HG03103 (cell line): Measurements from ENCODE around the gene DCTN4.
"Not testable (repeated sequence)": the region's sequence is repeated elsewhere in the genome, so short reads cannot be mapped to it uniquely, and the experiment has no call there.

Source experiments
- ATAC-seq: cut with Tn5 transposase; IDR thresholded peaks from one replicate; pipeline ENCODE4 v1.9.1; 2021; ENCODE audit warnings: low read depth; ENCODE audit not compliant: unreplicated experiment

The DCTN4 gene

DNA sequence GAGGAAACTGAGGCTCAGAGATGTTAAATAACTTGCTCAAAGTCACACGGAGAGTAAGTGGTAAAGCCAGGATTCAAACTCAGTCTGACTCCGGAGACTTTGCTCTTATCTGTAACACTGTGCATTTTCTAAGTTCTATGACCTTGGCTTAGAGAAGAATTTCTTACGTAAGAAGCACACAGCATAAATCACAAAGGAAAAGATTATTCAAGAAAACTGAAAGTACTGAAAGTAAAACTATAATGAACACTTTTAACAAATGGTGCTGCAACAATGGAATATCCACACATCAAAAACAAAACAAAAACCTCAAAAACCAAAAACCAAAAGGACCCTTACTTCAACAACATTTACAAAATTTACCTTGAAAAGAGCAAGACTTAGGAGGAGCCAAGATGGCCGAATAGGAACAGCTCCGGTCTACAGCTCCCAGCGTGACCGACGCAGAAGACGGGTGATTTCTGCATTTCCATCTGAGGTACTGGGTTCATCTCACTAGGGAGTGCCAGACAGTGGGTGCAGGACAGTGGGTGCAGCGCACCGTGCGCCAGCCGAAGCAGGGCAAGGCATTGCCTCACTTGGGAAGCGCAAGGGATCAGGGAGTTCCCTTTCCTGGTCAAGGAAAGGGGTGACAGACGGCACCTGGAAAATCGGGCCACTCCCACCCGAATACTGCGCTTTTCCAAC lies 16.2 kb downstream of the DCTN4 start:
- ATAC-seq = not testable (repeated sequence)

DNA sequence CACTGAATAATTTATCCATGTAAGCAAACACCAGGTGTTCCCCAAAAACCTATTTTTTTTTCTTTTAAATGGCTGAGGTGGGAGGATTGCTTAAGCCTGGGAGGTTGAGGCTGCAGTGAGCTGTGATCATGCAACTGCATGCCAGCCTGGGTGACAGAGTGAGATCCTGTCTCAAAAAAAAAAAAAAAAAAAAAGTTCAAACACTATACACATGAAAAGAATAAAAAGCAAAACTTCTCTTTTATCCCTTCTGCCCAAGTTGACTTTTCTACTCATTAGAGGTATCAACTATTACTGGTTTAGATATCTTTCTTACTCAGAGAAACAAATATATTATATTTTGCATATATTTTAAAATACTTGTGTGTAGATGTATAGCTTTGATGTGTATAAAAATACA lies 17.8 kb downstream of the DCTN4 start:
- ATAC-seq = no peak

DNA sequence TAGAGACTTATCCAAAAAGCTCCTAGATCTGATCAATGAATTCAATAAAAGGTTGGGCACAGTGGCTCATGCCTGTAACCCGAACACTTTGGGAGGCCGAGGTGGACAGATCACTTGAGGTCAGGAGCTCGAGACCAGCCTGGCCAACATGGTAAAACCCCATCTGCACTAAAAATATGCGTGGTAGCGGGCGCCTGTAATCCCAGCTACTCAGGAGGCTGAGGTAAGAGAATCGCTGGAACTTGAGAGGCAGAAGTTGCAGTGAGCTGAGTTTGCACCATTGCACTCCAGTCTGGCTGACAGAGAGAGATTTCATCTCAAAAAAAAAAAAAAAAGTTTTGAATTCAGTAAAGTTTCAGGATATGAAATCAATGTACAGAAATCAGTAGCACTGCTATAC lies 20.0 kb downstream of the DCTN4 start:
- no peak for ATAC-seq

DNA sequence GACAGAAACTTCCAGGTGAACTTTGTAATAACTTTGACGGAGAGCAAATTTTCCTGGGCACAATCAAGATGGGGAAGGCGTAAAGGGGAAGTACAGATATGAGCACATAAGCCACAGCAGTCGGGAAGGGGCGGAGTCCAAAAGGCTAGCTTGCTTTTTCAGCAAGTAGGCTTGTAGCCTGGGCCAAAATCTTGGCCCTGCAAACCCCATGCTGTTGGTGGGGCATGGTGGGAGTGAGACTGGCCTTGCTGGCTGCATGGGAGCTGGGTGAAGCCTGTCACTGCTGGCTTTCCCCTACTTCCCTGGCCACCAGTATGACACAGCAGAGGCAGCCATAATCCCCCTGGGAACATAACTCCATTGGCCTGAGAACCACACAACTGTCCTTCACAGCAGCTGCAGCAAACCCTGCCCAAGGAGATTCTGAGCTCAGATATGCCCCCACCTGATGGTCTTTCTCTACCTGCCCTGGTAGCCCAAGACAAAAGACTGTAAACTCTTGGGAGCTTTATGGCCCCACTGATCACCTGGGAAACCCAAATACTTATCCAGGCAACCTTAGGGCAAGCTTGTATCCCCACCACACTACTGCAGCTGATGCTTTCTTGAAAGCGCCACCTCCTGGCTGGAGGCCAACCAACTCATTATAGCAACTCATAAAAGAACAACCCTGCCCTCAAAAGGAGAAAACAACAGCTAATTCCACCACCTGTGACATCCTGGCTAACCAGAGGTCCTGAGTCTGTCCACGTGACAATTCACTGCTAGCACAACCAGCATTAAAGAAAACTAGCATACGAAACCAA lies 24.0 kb downstream of the DCTN4 start:
- peak; percentile 80 for ATAC-seq

DNA sequence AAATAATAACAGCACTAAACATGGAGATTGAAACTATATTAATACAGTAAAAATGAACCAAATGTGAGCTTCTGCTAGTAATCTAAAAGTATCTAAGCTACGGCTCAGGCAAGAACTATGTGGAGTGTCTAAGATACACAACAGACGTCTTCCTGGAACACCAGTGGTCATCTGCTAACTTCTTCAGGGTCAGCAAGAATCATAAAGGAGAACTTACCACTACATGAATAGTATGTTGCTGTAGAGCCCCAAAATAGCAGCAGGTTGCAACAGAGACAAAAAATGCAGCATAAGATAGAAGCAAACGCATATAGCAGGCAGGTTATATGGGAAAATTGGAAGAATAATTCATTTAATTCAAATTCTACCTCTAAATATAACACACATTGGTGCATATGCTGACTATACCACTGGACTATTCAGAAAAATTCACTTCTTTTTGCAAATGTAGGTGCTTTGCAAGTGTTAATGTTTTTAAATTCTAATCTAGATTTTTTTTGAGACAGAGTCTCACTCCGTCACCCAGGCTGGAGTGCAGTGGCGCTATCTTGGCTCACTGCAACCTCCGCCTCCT lies 27.1 kb downstream of the DCTN4 start:
- ATAC-seq = no peak

DNA sequence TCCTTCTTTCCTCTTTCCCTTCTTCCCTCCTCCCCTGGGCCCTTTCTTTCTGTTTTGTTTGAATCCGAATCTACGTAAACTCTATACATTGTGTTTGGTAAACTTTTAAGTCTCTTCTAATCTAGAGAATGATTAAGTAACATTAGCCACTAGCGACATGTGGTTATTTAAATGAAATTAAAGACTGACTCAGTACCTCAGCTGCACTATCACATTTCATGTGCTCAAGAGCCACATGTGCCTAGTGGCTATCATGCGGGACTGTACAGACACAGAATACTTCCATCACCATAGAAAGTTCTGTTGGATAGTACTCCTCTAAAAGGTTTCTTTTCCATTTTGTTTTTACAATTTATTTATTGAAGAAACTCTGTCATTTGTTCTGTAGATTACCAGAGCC lies 29.0 kb downstream of the DCTN4 start:
- no peak for ATAC-seq

DNA sequence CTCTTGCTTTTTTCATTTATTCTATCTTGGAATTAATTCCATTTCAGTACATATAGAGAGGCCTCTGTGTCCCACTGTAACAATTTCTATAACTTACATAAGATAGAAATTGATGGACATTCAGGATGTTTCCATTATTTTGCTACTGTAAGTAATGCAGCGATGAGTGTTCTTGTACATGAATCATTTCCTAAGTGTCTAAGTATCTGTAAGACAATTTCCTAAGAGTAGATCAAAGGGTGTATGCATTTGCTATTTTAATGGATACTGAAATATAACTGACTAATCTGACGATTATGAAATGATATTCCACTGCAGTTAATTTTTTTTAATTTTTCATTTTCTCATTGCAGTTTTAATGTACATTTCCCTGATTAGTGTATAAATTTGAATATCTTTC lies 35.0 kb downstream of the DCTN4 start:
- ATAC-seq = no peak

DNA sequence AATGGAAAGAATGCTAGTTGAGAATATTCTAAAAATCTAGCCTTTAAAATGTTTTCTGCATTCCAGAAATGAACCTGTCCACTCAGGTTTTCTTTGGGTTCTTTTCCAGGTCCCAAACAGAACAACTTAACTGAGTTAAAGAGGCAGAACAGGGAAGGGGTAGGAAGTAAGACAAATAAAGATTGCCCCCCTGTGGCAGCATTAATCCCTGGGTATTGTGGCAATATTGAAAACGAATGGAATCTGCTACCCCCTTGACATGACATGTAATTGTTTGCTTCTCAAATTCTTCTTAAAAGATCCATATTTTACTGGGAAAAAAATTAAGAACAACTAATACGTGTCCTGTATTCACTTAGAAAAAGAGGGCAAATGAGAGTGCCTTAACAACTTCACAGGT lies 48.7 kb downstream of the DCTN4 start:
- ATAC-seq = no peak

DNA sequence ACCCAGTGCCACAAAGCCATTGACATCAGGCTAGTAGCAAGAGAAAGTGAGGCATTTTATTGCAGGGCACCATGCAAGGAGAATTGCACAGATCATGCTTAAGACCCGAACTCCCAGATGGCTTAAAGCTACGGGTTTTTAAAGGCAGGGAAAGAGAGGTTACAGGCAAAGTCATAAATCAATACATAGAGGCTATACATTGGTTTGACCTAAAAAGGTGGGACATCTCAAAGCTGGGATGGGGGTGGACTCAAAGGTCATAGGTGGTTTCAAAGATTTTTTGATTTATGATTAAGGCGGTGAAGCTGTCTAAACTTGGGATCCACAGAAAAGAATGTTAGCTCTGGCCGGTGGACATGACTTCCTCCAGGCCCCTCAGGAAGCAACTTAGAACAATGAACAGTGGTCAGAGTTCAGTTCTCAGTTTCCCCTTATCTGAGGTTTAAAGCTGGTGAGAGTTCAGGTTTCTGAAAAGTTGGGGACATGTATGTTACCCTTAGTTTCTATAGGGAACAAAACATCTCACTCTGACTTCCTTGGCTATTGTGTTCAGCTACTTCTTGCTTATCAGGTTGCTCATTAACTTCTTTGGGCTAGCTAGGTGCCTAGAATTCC lies 51.9 kb downstream of the DCTN4 start:
- no peak for ATAC-seq

DNA sequence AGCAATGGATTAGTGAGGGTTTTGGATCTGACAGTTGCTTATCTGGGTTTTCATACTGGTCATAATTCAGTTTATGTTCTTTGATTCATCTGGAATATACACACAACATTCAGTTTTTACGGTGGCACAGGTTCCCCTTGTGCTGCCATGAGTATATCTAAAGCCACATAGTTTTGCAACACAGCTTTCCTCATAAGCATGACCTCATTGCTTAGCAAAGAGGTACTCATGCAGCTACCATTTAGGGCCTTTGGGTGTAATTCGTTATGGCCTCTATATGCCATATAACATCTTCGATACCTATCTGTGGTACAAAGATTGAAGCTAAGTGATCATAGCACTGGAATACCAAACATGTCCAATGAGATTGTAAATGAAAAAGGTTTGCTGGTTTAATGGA lies 55.1 kb downstream of the DCTN4 start:
- ATAC-seq = no peak

DNA sequence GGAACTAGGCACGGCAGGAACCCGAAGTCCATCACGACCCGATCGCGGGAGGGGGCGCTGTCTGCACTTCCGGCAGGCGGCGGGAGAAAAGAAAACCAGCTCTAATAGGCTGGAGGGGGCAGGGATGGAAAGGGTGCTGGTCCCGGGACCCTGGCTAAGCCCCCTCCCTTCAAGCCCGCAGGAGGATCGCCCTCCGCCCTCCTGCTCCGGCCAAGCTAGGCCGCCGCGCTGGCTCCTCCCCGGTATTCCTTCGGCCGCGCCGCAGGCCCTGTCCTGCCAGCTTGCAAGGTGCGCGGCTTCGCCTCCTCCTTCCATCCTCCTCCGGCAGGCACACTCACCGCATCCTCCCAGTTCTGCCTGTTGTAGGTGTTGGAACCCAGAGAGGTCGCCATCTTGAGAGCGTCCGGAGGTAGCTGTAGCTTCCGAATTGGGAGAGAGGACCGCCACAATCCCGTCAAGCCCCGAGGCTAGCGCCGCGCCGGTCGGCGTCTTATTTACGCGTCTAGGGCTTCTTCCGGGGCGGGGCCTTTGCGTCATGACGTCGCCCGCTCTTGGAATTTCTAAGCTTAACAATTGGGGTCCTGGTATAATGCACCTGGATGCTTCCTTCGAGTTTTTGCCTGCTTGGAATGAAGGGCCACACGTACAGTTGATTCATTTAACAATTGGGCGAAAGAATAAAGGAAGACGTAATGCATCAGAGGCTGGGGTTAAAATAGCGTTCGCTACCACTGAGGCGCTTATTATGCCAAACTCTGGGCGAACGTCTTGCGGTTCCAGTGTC lies 58.0 kb downstream of the DCTN4 start, which contains the start of gene RBM22:
Gene RBM22, minus strand, starts transcription at position 469 of the 784 bp plus-strand sequence. Its CDS starts 77 bp downstream, at position 392.
- peak; percentile 96 for ATAC-seq

DNA sequence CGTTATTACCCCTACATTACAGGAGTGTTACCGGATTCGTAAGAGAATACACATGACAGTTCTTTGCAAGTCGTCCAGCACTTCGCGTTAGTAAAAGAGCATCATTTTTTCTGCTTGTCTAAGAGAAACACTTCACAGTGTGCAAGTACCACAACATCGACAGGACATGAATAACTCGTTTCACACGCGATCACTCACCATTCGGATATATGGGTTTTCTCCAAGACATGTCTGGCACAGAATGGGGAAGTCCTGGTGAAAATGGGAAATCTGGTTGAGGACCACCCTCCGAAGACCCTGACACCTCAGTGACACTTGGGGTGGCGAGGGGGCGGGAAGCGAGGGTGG lies 58.6 kb downstream of the DCTN4 start:
- ATAC-seq = no peak

DNA sequence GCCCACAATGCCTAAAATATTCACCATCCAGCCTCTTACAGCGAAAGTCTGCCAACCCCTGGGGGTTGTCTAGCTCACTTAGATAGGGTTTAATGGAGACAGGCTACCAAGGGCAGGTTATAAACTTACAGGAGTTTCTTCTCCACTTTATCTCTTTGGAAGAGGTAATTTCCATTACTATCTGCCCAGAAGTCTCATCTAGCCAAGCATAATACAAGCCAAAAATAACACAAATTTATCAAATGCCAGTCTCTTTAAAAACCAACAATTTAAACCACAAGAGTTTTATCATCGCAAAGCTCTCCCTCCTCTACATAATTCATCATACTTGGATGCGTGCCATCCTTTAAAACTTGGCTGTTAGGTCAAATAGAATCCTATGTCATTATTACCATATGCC lies 64.2 kb downstream of the DCTN4 start:
- no peak for ATAC-seq

DNA sequence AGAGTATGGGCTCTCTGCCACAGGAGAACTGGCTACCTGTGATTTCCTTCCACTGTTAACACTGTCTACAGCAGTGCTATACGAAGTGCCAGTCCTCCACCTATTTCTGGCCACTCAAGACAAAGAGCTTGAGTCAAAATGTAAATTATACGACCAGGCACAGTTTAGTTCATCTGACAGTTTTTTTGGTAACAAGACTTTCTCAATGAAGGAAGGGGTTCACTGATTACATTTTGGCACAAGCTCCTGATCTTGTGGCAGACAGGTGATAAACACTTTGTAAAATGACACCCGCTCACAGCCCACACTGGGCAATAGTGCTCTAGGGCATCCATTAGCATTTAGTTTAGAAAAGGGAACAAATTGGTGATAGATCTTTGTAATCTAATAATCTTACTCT lies 66.5 kb downstream of the DCTN4 start:
- ATAC-seq = no peak

DNA sequence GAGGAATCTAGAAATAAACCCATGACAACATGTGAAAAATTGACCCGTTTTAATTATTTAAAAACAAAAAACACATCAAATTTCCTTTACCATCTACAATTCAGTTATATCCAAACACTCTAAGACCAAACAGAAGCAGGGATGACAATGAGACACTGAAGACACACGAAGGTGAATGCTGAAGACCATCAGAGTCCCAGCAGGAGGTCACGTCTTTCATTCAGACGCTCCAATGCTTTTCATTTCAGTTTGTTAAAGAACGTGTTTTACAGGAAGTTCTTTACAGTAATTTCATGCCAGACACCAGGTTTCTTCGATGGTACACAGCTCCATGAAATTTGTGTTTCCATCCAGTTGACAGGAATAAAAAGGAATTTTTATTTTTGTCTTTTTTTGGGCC lies 68.1 kb downstream of the DCTN4 start:
- no peak for ATAC-seq

DNA sequence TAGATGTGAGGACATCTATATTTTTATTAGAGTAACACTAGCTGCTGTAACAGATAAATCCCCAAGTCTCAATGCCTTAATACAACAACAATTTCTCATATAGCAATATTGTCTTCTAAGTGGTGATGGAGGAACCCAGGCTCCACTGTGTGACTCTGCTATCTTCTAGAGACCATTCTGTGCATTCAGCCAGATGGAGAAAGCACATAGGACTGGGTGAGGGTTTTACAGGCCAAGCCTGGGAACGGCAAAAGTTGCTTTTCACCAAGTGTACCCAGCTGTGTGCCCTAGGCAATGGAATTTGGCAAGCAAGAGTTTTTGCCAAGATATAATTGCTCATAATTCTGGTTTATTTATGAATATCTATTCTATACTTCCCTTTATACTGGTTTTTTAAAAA lies 69.7 kb downstream of the DCTN4 start:
- no peak for ATAC-seq

DNA sequence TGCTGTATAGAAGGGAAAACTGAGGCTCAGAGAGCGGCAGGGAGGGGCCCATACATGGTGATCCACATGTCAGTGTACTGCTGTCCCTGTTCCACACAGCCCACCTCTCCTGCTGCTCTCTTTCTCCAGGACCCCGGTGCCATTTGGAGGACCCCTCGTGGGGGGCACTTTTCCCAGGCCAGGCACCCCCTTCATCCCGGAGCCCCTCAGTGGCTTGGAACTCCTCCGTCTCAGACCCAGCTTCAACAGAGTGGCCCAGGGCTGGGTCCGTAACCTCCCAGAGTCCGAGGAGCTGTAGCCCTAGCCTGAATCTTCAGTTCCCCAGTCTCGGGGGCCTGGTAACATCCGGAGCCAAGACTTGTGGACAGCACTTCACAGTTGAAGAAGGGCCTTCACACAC lies 82.2 kb downstream of the DCTN4 start:
- ATAC-seq = no peak

DNA sequence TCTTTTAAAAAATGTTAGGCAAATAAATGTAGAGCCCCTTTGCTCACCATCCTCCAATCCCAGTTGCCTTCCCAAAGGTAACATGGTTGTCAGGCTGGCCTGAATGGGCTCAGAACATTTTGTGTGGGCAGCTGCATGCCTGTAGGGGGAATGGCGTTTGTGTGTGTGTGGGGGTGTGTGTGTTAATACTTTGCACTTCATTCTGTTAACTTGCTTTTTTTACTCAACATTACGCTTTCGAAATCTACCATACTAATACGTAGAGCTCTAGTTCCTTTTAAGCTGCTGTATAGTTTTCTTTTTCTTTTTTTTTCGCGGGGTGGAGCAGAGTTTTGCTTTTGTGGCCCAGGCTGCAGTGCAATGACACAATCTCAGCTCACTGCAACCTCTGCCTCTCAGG lies 83.7 kb downstream of the DCTN4 start:
- no peak for ATAC-seq

DNA sequence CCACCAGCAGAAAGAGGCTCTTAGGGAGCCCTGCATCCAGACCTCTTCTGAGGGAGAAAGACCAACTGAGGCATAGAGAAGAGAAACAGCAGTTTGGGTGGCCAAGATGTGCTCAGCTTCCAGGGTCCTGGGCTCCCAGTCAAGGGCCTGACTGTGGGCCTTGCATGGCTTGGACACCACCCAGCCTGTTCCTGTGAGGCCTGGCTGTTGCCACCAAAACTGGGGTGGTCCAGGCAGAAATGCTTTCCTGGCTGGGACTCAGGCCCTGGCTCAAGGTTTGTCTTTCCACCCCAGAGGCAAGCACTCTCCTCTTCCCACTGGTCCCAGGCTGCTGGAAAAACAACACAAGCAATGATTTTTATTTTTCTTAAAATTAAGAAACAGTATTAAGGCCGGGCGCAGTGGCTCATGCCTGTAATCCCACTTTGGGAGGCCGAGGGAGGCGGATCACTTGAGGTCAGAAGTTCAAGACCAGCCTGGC lies 84.4 kb downstream of the DCTN4 start:
- no peak for ATAC-seq

DNA sequence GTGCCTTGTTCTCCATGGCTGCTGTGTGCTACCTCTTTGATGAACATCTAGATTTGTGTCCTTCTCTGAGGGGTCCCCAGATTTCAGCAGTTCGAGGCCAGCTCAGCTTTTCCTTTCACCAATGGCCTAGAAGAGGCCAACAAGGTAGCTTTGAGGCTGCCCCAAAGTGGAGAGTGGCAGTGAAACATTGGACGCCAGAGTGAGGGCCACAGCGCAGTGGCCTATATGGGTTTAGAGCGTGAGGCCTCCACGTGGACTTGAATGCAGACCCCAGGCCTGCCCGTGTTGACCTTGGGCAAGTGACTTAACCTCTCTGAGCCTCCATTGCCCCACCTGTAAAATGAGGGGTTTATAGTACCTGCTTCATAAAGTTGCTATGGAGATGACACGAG lies 85.9 kb downstream of the DCTN4 start:
- ATAC-seq = no peak
